PC-9 (cell line): Measurements from ENCODE around the gene CLIC5. TPM values are rescaled to one million over a fixed set of nuclear protein-coding genes. Genes with fewer than 3 reads are reported as not detected.

ENCODE experiments used
- BruUV-seq: library from RNA; stranded (reverse); fragments of 400-500 nt; replicated peaks from 2 replicates; lab custom pipeline; 2021; lab: Mats Ljungman, UMichigan
- CTCF ChIA-PET: fragments of 300-600 bp; sonication (Branson Sonifier 250); formaldehyde crosslinking; loops from one replicate; lab custom pipeline; 2022; ENCODE audit warnings: antibody characterized with exemption; lab: Charles Lee
- POLR2A ChIA-PET: fragments of 300-600 bp; sonication (Branson Sonifier 250); formaldehyde crosslinking; loops from one replicate; lab custom pipeline; 2022; ENCODE audit warnings: antibody characterized with exemption; ENCODE audit not compliant: unreplicated experiment; lab: Charles Lee
- DNase-seq, 2 experiments: peaks; one replicate each; pipeline versions ENCODE4 v3.0.0 to v3.0.0-alpha.2; 2015 to 2022; ENCODE audit warnings: mixed read lengths in 1 of 2
- H2AFZ ChIP-seq: fragments of 200-600 bp; sonication (generic); 2 replicates; pipeline ENCODE4 v1.8.1; 2017; ENCODE audit warnings: antibody characterized with exemption
- H3F3A ChIP-seq: fragments of 200-600 bp; sonication (generic); 2 replicates; pipeline ENCODE4 v1.8.1; 2017; ENCODE audit warnings: antibody characterized with exemption, mild to moderate bottlenecking, low read depth; ENCODE audit not compliant: insufficient read depth
- H3K27ac ChIP-seq: fragments of 200-600 bp; sonication (generic); 2 replicates; pipeline ENCODE4 v1.6.1; 2016; ENCODE audit warnings: mixed run types
- H3K27me3 ChIP-seq: fragments of 200-600 bp; sonication (generic); 2 replicates; pipeline ENCODE4 v1.6.1; 2016; ENCODE audit warnings: low read depth, mixed run types; ENCODE audit not compliant: insufficient read depth
- H3K36me3 ChIP-seq: fragments of 200-600 bp; sonication (generic); 2 replicates; pipeline ENCODE4 v1.6.1; 2016; ENCODE audit warnings: low read depth, mixed run types
- H3K4me1 ChIP-seq: fragments of 200-600 bp; sonication (generic); replicated peaks from 2 replicates; pipeline ENCODE4 v1.6.1; 2016; ENCODE audit warnings: mixed run types; ENCODE audit not compliant: insufficient read depth
- H3K4me2 ChIP-seq: fragments of 200-600 bp; sonication (generic); 2 replicates; pipeline ENCODE4 v1.6.1; 2017; ENCODE audit warnings: mixed run types
- H3K4me3 ChIP-seq: fragments of 200-600 bp; sonication (generic); 2 replicates; pipeline ENCODE4 v1.6.1; 2016; ENCODE audit warnings: mixed run types
- H3K79me2 ChIP-seq: fragments of 200-600 bp; sonication (generic); 2 replicates; pipeline ENCODE4 v1.6.1; 2017; ENCODE audit warnings: low read depth, mixed run types
- H3K9me2 ChIP-seq: fragments of 200-600 bp; sonication (generic); 2 replicates; pipeline ENCODE4 v1.8.1; 2017; ENCODE audit warnings: mild to moderate bottlenecking; ENCODE audit not compliant: insufficient read depth
- H3K9me3 ChIP-seq: fragments of 200-600 bp; sonication (generic); 2 replicates; pipeline ENCODE4 v1.8.1; 2016; ENCODE audit warnings: low read depth; ENCODE audit not compliant: insufficient read depth
- H4K20me1 ChIP-seq: fragments of 200-600 bp; sonication (generic); 2 replicates; pipeline ENCODE4 v1.8.1; 2017; ENCODE audit not compliant: insufficient read depth
- EZH2 ChIP-seq: fragments of 200-600 bp; sonication (generic); IDR thresholded peaks from 2 replicates; pipeline ENCODE4 v1.8.0; 2017; ENCODE audit warnings: antibody characterized with exemption, low read depth
- intact Hi-C: fragments of 100-400 bp; cut with micrococcal nuclease; formaldehyde crosslinking; loops from one replicate; pipeline ENCODE4 v1.10.0; 2022; ENCODE audit not compliant: unreplicated experiment
- total RNA-seq: library from RNA; stranded (reverse); gene quantifications from 2 replicates; pipeline ENCODE4 v1.2.3, GENCODE V29; 2021
- TF ChIP-seq, protein P1 (sequence below): fragments of 200-600 bp; sonication (generic); conservative IDR thresholded peaks from 2 replicates; pipeline ENCODE4 v1.6.1; 2017; ENCODE audit warnings: mixed run types, antibody characterized with exemption, mild to moderate bottlenecking, moderate library complexity

Gene CLIC5
- total RNA-seq, 1 experiment from 2014 or later, result 2.0 TPM

GRCh38 chr6:46022106-46022948, 6.7 kb upstream of the CLIC5 start:
- Histone ChIP-seq H3K4me3 (no peak overlapping the region), H3K27ac (no peak overlapping the region), H3F3A (no peaks in the 10 kb centered on the region), H3K36me3 (no peaks in the 10 kb centered on the region), H3K4me2 (no peak overlapping the region), H2AFZ (no peak overlapping the region), H3K79me2 (no peaks in the 10 kb centered on the region), H3K27me3 (peaks cover 12% of the 10 kb centered on the region), H4K20me1 (no peaks in the 10 kb centered on the region), H3K9me3 (no peaks in the 10 kb centered on the region), H3K9me2 (no peaks in the 10 kb centered on the region), H3K4me1 (no peaks in the 10 kb centered on the region)
- POLR2A ChIA-PET, result no interaction called here
- no TSS peak for BruUV-seq
- no peak for DNase-seq
- CTCF ChIA-PET, result no interaction called here
- no peak for TF ChIP-seq EZH2
- TF ChIP-seq, protein P1, sequence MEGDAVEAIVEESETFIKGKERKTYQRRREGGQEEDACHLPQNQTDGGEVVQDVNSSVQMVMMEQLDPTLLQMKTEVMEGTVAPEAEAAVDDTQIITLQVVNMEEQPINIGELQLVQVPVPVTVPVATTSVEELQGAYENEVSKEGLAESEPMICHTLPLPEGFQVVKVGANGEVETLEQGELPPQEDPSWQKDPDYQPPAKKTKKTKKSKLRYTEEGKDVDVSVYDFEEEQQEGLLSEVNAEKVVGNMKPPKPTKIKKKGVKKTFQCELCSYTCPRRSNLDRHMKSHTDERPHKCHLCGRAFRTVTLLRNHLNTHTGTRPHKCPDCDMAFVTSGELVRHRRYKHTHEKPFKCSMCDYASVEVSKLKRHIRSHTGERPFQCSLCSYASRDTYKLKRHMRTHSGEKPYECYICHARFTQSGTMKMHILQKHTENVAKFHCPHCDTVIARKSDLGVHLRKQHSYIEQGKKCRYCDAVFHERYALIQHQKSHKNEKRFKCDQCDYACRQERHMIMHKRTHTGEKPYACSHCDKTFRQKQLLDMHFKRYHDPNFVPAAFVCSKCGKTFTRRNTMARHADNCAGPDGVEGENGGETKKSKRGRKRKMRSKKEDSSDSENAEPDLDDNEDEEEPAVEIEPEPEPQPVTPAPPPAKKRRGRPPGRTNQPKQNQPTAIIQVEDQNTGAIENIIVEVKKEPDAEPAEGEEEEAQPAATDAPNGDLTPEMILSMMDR, result no peak
- intact Hi-C loops, result loop anchor here (2.0 kb wide), 1 partner anchor 50 kb away; no protein-coding TSS in a partner anchor

DNA sequence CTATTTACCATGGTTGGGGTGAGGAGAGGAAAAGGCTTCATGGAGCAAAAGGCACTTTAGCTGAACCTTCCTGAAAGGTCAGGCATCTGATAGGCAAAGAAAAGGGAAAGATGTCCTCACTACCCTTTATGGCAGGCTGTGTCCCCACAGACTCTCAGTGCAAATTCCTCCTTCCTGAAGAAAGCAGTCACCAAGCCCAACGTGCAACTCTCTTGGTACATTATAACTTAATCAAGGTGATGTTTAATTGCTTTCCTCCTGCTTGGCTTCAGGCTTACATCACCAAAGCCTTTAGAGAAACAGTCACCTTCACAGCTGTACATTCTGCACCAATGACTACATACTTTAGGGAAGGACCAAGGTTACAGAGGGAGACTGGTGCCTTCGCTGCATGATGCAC, 2.1 kb upstream of the CLIC5 start:
- H3K4me1 ChIP-seq, result 0 out of 2 replicates have a peak, but pooled peaks cover 9% of the 10 kb centered on the region
- H3K27ac ChIP-seq, result no peak overlapping the region
- POLR2A ChIA-PET, result no interaction called here
- H3K27me3 ChIP-seq, result peaks cover 45% of the 10 kb centered on the region
- H3K9me3 ChIP-seq, result no peaks in the 10 kb centered on the region
- BruUV-seq, result no TSS peak
- DNase-seq, result no peak
- H3K79me2 ChIP-seq, result no peaks in the 10 kb centered on the region
- no peaks in the 10 kb centered on the region for H3F3A ChIP-seq
- H3K4me2 ChIP-seq, result no peak overlapping the region
- no peak overlapping the region for H2AFZ ChIP-seq
- H3K4me3 ChIP-seq, result no peak overlapping the region
- no peaks in the 10 kb centered on the region for H4K20me1 ChIP-seq
- intact Hi-C loops, result no loop called here
- no peak for TF ChIP-seq EZH2
- TF ChIP-seq, protein P1, result no peak
- CTCF ChIA-PET, result no interaction called here
- H3K9me2 ChIP-seq, result no peaks in the 10 kb centered on the region
- no peaks in the 10 kb centered on the region for H3K36me3 ChIP-seq

DNA sequence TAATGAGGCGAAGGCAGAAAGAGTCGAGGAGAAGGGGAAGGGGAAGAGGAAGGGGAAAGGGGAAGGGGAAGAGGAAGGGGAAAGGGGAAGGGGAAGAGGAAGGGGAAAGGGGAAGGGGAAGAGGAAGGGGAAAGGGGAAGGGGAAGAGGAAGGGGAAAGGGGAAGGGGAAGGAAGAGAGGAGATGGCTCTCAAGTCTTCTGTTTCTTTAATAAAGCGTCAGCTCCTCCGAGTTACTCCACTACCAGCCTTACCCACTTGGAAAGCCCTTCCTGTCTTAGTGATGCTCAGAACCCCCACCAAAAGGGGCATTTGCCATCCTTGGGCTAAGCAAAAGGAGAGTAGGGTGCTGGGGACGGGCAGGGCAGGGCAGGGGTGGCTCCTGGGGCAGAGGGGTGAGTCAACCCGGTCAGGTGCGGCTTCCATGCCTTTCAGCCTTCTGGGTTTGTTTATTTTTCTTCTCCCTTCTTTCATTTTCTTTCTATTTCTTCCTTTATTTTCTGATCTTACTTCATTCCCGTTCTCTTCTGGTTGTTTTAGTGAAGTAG, 476 bp upstream of the CLIC5 start:
- 0 out of 2 replicates have a peak, but pooled peaks cover 9% of the 10 kb centered on the region for H3K4me1 ChIP-seq
- no peaks in the 10 kb centered on the region for H3K79me2 ChIP-seq
- H3F3A ChIP-seq, result no peaks in the 10 kb centered on the region
- peak overlapping the region; percentile 54; the same call in 1 of the 2 replicates for H3K4me3 ChIP-seq
- no peaks in the 10 kb centered on the region for H3K36me3 ChIP-seq
- CTCF ChIA-PET, result interaction anchor here (0.6 kb wide), 1 partner anchor 431 kb away, joined by 4 read pairs; no protein-coding TSS in a partner anchor
- H3K4me2 ChIP-seq, result peak overlapping the region; percentile 96
- BruUV-seq, result no TSS peak
- peaks cover 45% of the 10 kb centered on the region for H3K27me3 ChIP-seq
- H3K9me2 ChIP-seq, result no peaks in the 10 kb centered on the region
- no peak overlapping the region for H2AFZ ChIP-seq
- POLR2A ChIA-PET, result no interaction called here
- TF ChIP-seq EZH2, result no peak
- TF ChIP-seq, protein P1, result no peak
- no peak overlapping the region for H3K27ac ChIP-seq
- no peaks in the 10 kb centered on the region for H4K20me1 ChIP-seq
- no peaks in the 10 kb centered on the region for H3K9me3 ChIP-seq
- intact Hi-C loops, result no loop called here
- peak in 1 of 2 experiments; percentile 8 for DNase-seq
